ENCODE data around the gene STAU1. TPM values are rescaled to one million over a fixed set of nuclear protein-coding genes. Genes with fewer than 3 reads are reported as not detected.

STAU1 gene
- polyA plus RNA-seq, 1 of the 3 experiments (the other 2 are of a cell fraction) = 48.2 TPM

DNA sequence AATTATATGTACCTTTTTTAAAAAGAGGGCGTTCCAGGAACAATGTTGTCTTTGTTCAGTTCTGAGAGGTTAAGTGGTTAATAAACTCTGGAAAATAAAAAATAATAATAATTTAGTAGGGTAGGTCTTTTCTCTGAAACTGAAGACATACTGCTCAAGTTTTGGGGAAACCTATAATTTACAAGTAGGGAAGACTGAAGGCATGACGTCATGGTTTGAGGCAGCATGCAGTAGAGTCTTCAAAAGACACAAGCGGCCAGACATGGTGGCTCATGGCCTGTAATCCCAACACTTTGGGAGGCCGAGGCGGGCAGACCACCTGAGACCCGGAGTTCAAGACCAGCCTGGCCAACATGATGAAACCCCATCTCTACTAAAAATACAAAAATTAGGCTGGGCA is 14.0 kb downstream of the STAU1 start:
- 96% methylated on average over 6 of the region's 6 CpGs for WGBS (ENCODE audit: low lambda C conversion rate)
- no peak overlapping the region for H2AFZ ChIP-seq (ENCODE audit: low read depth)
- no peaks in the 10 kb centered on the region for H3F3A ChIP-seq (replicated peaks; ENCODE audit: insufficient read depth)
- H3K9me3 ChIP-seq = no peaks in the 10 kb centered on the region
- TF ChIP-seq USF2 (IDR thresholded peaks at IDR 0.05; ENCODE audit: borderline replicate concordance, low read depth, low read length) (no peak), RAD21 (IDR thresholded peaks at IDR 0.05; ENCODE audit: low read length) (no peak), TEAD4 (IDR thresholded peaks at IDR 0.05; ENCODE audit: borderline replicate concordance, insufficient read depth) (no peak), FOSL2 (IDR thresholded peaks at IDR 0.05; ENCODE audit: borderline replicate concordance, low read depth) (no peak), FOXJ3 (CRISPR knock-in tag; IDR thresholded peaks at IDR 0.05) (no peak), GABPA (IDR thresholded peaks at IDR 0.05; ENCODE audit: low read depth) (no peak), IRF3 (IDR thresholded peaks at IDR 0.05; ENCODE audit: low read depth, low read length) (no peak), NFIC (IDR thresholded peaks at IDR 0.05; ENCODE audit: borderline replicate concordance) (no peak), EZH2phosphoT487 (IDR thresholded peaks at IDR 0.05; ENCODE audit: borderline replicate concordance, low read depth) (no peak), CHD2 (IDR thresholded peaks at IDR 0.05; ENCODE audit: low read length, partially characterized antibody) (no peak), TAF1 (IDR thresholded peaks at IDR 0.05; ENCODE audit: borderline replicate concordance, low read depth, low read length) (no peak), SMC3 (IDR thresholded peaks at IDR 0.05; ENCODE audit: low read depth, low read length) (no peak), GATA2 (CRISPR knock-in tag; IDR thresholded peaks at IDR 0.05) (no peak), RFX5 (IDR thresholded peaks at IDR 0.05; ENCODE audit: low read length) (no peak), YY1 (IDR thresholded peaks at IDR 0.05; ENCODE audit: low read depth) (no peak), JUND (IDR thresholded peaks at IDR 0.05) (no peak), NRF1 (IDR thresholded peaks at IDR 0.05; ENCODE audit: low read depth, low read length) (no peak), REST (IDR thresholded peaks at IDR 0.05; ENCODE audit: low read depth, low read length) (no peak)
- TF ChIP-seq, protein P1, sequence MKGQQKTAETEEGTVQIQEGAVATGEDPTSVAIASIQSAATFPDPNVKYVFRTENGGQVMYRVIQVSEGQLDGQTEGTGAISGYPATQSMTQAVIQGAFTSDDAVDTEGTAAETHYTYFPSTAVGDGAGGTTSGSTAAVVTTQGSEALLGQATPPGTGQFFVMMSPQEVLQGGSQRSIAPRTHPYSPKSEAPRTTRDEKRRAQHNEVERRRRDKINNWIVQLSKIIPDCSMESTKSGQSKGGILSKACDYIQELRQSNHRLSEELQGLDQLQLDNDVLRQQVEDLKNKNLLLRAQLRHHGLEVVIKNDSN (IDR thresholded peaks at IDR 0.05; ENCODE audit: borderline replicate concordance, low read depth) = no peak
- TF ChIP-seq, protein P2, sequence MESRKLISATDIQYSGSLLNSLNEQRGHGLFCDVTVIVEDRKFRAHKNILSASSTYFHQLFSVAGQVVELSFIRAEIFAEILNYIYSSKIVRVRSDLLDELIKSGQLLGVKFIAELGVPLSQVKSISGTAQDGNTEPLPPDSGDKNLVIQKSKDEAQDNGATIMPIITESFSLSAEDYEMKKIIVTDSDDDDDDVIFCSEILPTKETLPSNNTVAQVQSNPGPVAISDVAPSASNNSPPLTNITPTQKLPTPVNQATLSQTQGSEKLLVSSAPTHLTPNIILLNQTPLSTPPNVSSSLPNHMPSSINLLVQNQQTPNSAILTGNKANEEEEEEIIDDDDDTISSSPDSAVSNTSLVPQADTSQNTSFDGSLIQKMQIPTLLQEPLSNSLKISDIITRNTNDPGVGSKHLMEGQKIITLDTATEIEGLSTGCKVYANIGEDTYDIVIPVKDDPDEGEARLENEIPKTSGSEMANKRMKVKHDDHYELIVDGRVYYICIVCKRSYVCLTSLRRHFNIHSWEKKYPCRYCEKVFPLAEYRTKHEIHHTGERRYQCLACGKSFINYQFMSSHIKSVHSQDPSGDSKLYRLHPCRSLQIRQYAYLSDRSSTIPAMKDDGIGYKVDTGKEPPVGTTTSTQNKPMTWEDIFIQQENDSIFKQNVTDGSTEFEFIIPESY (IDR thresholded peaks at IDR 0.05; ENCODE audit: borderline replicate concordance, low read depth) = no peak
- DNase-seq = no peak
- H3K4me2 ChIP-seq = no peak overlapping the region
- no peak overlapping the region for H3K9ac ChIP-seq
- H3K36me3 ChIP-seq (replicated peaks in 1 of 2; ENCODE audit: control insufficient read depth in 1 of 2, insufficient read depth in 2 of 2, low read length in 1 of 2) = peaks cover 10 to 41% of the 10 kb centered on the region in 2 experiments
- no peaks in the 10 kb centered on the region for H3K27me3 ChIP-seq (ENCODE audit: insufficient read depth)
- POLR2A ChIA-PET = no interaction called here
- CTCF ChIA-PET = interaction anchor here (1.3 kb wide), 1 partner anchor 41 kb away, joined by 5 read pairs; no protein-coding TSS in a partner anchor
- H3K9me2 ChIP-seq = no peaks in the 10 kb centered on the region
- H3K27ac ChIP-seq (ENCODE audit: low read depth in 2 of 2, low read length in 1 of 2) = no peak overlapping the region
- H3K4me1 ChIP-seq (ENCODE audit: control insufficient read depth in 1 of 2, insufficient read depth in 2 of 2, low read depth in 1 of 2, low read length in 1 of 2) = no peaks in the 10 kb centered on the region
- no peak overlapping the region for H3K4me3 ChIP-seq (ENCODE audit: low read depth in 2 of 2, low read length in 1 of 2)
- peaks cover 49% of the 10 kb centered on the region for H4K20me1 ChIP-seq (ENCODE audit: insufficient read depth)
- H3K79me2 ChIP-seq (ENCODE audit: insufficient read depth) = peaks cover 100% of the 10 kb centered on the region
